Activated CD8-positive, alpha-beta memory T cell treated with anti-CD3 and anti-CD28 coated beads, Interleukin-2, amount 50 U/mL, for 1 hour (primary cell): ENCODE data around the gene PEX6.
"Not testable (repeated sequence)": the region's sequence is repeated elsewhere in the genome, so short reads cannot be mapped to it uniquely, and the experiment has no call there.

ENCODE experiments used
- DNase-seq: peaks from one replicate; pipeline ENCODE4 v3.0.0-alpha.2; 2020; ENCODE audit errors: extremely low read depth

The PEX6 gene

GRCh38 chr6:42963855-42964605, 15.0 kb downstream of the PEX6 start:
- no peak for DNase-seq

- DNase-seq: no peak
Observed at GRCh38 chr6:42963179-42963854, 15.7 kb downstream of the PEX6 start.

- no peak for DNase-seq
Observed at GRCh38 chr6:42962502-42963178, 16.3 kb downstream of the PEX6 start.

- no peak for DNase-seq
Observed at GRCh38 chr6:42962096-42962495, 16.9 kb downstream of the PEX6 start.

- no peak for DNase-seq
Observed at GRCh38 chr6:42961020-42961470, 17.9 kb downstream of the PEX6 start.

- no peak for DNase-seq
Observed at GRCh38 chr6:42960243-42961019, 18.6 kb downstream of the PEX6 start, which contains the start of gene GNMT. Gene GNMT, plus strand, starts transcription at chr6:42960754. Its CDS starts 14 bp downstream, at chr6:42960768.

- no peak for DNase-seq
Observed at GRCh38 chr6:42959917-42960242, 19.1 kb downstream of the PEX6 start.

- DNase-seq: no peak
Observed at GRCh38 chr6:42958125-42958524, 20.9 kb downstream of the PEX6 start.

GRCh38 chr6:42954405-42954804, 24.6 kb downstream of the PEX6 start:
- not testable (repeated sequence) for DNase-seq

- no peak for DNase-seq
Observed at GRCh38 chr6:42952389-42952788, 26.6 kb downstream of the PEX6 start.

GRCh38 chr6:42947950-42948349, 31.0 kb downstream of the PEX6 start:
- no peak for DNase-seq

GRCh38 chr6:42942444-42942843, 36.5 kb downstream of the PEX6 start:
- no peak for DNase-seq

GRCh38 chr6:42941356-42941755, 37.6 kb downstream of the PEX6 start:
- DNase-seq: not testable (repeated sequence)

- no peak for DNase-seq
Observed at GRCh38 chr6:42940493-42941045, 38.4 kb downstream of the PEX6 start.

- no peak for DNase-seq
Observed at GRCh38 chr6:42939810-42940167, 39.2 kb downstream of the PEX6 start.

GRCh38 chr6:42938987-42939809, 39.8 kb downstream of the PEX6 start:
- no peak for DNase-seq

- no peak for DNase-seq
Observed at GRCh38 chr6:42938428-42938796, 40.6 kb downstream of the PEX6 start.

GRCh38 chr6:42937548-42938427, 41.2 kb downstream of the PEX6 start:
- DNase-seq: no peak

- DNase-seq: no peak
Observed at GRCh38 chr6:42936398-42936797, 42.6 kb downstream of the PEX6 start.

- DNase-seq: no peak
Observed at GRCh38 chr6:42935322-42935721, 43.7 kb downstream of the PEX6 start.
